WI38 (cell line): ENCODE measurements around the gene GMDS.

Experiments used
- H3K4me3 ChIP-seq: 2 replicates; pipeline ENCODE4 v1.5.1; 2011; ENCODE audit warnings: low read depth, mild to moderate bottlenecking, control low read depth, low read length
- CTCF ChIP-seq: IDR thresholded peaks from 2 replicates; pipeline ENCODE4 v1.5.1; 2012; ENCODE audit warnings: low read depth, mild to moderate bottlenecking, control low read depth, low read length

Gene GMDS

GRCh38 chr6:1658212-1659005, 587.0 kb downstream of the GMDS start:
- no peak for TF ChIP-seq CTCF
- no peak overlapping the region for H3K4me3 ChIP-seq

- TF ChIP-seq CTCF, result no peak
- H3K4me3 ChIP-seq, result no peak overlapping the region
Observed at GRCh38 chr6:1657771-1658165, 587.6 kb downstream of the GMDS start.

DNA sequence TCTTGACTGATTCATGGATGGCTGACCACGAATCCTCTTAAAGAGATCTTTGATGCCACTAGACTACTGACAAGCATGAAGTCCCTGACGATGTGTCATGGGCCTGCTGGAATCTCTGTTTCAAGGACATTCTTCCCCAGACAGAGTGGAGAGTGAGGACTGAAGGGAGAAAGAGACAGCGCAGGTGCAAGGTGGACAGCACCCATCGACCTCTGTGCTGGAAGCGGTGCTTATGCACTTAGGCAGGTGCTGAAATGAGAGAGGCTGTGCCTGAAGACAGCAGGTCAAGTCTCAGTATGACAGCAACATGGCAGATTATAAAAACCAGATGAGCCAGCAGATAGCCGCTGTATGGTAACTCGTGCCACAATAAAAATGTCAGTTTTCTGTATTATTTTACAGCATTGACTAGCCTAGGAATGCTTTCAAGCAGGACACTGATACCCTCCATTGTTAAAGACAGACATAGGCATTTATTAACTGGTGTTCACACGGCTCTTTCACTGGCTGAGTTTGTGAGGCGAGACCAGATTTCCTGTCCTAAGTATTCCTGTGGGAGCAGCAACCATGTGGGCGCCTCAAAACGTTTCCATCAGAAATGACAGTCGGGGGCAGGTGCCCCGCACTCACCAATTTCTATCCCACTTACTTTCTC, 588.2 kb downstream of the GMDS start:
- H3K4me3 ChIP-seq, result no peak overlapping the region
- TF ChIP-seq CTCF, result no peak

GRCh38 chr6:1654054-1654453, 591.4 kb downstream of the GMDS start:
- no peak for TF ChIP-seq CTCF
- H3K4me3 ChIP-seq, result no peak overlapping the region

DNA sequence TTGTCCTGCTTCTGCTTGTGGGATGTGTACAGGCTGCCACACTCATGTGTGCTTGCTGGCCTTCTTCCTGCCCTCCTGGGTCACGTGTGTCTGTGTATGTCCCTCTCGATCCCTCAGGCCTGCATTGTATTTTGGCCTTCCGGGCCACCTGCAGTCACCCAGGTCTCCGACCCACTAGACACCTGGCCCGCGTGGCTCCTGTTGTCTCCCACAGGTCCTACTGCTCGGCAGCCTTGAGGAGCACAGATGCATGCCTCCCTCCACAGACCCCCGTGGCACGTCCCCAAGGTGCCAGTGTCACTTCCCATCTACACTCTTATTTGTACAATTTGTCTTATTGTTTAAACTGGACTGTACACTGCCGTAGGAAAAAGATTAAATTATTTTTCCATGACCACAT, 592.6 kb downstream of the GMDS start:
- no peak overlapping the region for H3K4me3 ChIP-seq

GRCh38 chr6:1651362-1651761, 594.0 kb downstream of the GMDS start:
- TF ChIP-seq CTCF, result no peak
- no peak overlapping the region for H3K4me3 ChIP-seq

More for the DNA sequence above, 592.6 kb downstream of the GMDS start:
- no peak for TF ChIP-seq CTCF

DNA sequence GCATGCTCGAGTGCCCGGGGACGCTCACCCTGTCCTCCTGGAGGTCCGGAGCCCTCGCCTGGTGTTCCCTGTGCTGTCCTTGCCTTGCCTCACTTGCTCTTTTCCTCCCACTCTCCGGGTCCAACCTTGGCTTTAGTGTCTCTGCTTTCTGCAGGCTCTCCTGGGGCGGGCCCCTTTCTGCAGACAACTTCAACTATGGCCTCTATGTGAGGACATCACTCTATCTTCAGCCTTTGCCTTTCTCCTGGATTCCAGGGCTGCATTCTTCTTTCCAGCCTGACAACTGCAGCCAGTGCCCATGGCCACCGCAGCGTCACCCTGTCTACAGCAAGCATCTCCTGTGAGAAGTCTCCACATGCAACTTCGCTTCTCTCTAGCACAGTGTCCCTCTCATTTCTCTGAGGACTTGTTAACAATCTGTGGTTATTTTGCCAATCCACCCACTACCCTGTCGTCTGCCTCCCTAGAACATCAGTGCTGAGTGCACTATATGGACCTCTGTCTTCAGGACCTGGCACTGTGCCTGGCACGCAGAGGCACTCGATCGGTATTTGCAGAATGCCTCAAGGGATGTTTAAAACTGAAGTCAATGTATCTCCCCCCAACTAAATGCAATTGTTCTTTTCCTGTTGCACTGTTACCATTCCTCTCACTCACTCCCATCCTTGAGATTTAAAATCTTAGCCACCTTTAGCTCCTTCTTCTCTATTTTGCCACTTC, 599.8 kb downstream of the GMDS start:
- H3K4me3 ChIP-seq, result no peak overlapping the region
- no peak for TF ChIP-seq CTCF
